Measurements from ENCODE around the gene PI16. TPM values are rescaled to one million over a fixed set of nuclear protein-coding genes. Genes with fewer than 3 reads are reported as not detected.
A peak's percentile ranks its signal among the peaks of the same experiment; 100 is the strongest.

PI16 gene
- total and polyA plus RNA-seq, 2 of the 13 experiments (the other 11 are each of a cell fraction or from before 2014, with no cell fraction given), result not detected

DNA sequence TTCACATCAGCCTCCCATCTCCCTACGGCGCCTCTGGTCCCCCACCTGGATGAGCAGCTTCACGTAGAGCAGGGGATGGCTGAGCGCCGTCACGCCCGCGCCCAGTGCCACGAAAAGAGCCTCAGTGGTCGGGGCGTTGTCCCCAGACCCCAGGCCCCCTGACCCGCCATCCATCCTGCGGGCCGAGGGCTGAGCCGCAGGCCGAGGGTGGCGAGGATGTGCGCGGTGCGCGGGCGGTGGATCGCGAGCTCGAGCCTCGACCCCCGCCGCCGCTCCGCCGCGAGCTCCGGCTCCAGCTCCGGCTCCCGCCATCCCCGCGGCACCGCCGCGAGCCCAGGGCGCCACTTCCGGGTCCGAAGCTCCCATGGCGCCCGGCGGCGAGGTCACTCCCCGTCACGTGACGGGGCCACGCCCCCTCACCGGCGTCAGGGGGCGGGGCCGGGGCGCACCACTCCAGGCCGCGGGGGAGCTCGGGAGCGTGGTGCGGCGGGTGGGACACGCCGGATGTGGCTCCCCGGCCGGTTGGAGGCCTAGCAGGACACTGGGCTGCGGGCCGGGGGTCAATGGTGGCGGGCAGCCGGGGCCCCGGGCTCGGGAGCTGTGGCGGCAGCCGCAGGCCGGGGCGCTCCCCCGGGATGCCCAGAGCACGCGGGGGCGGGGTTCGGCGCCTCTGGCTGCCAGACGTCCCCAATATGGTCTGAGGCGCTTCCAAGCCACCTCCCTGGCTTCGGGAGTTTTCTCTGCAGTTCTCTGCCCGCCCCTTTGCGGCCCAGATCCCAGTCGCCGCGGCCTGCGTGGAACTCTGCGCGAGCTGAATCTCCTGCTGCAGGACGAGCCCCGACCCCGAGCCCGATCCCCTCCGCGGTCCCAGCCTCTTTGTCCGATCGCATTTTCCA, 31.5 kb downstream of the PI16 start, which contains the start of gene MTCH1 (continued):
- TF ChIP-seq SAP130 (CRISPR knock-in tag; IDR thresholded peaks at IDR 0.05; ENCODE audit: low read depth) (peak; percentile 99), MXI1 (IDR thresholded peaks at IDR 0.05; ENCODE audit: borderline replicate concordance, low read depth, low read length) (peak; percentile 97; the same call in 2 of the 3 replicates), ZNF563 (CRISPR knock-in tag; IDR thresholded peaks at IDR 0.05) (peak; percentile 87), TCF12 (IDR thresholded peaks at IDR 0.05) (no peak), TCF12 (CRISPR knock-in tag; IDR thresholded peaks at IDR 0.05) (no peak), FLYWCH1 (CRISPR knock-in tag; IDR thresholded peaks at IDR 0.05) (no peak), ZSCAN25 (CRISPR knock-in tag; IDR thresholded peaks at IDR 0.05) (peak; percentile 39; the same call in 1 of the 2 replicates), ZNF124 (CRISPR knock-in tag; IDR thresholded peaks at IDR 0.05) (peak; percentile 86; the same call in 1 of the 2 replicates), DNMT1 (CRISPR knock-in tag; IDR thresholded peaks at IDR 0.05) (peak; percentile 93; the same call in 1 of the 2 replicates), RFX5 (IDR thresholded peaks at IDR 0.05; ENCODE audit: low read depth, low read length) (no peak), SMAD3 (CRISPR knock-in tag; IDR thresholded peaks at IDR 0.05) (peak; percentile 67; the same call in 1 of the 2 replicates), ZSCAN29 (CRISPR knock-in tag; conservative IDR thresholded peaks at IDR 0.05) (peak; percentile 44; the same call in 1 of the 2 replicates), ZNF138 (CRISPR knock-in tag; IDR thresholded peaks at IDR 0.05; ENCODE audit: low read depth) (peak; percentile 74), IRF2 (CRISPR knock-in tag; IDR thresholded peaks at IDR 0.05) (peak; percentile 63; the same call in 1 of the 2 replicates), NFATC3 (CRISPR knock-in tag; IDR thresholded peaks at IDR 0.05) (no peak), FOSL1 (CRISPR knock-in tag; IDR thresholded peaks at IDR 0.05; ENCODE audit: borderline replicate concordance) (no peak), ZNF546 (CRISPR knock-in tag; conservative IDR thresholded peaks at IDR 0.05) (peak; percentile 74; the same call in 1 of the 2 replicates), ZNF724P (CRISPR knock-in tag; IDR thresholded peaks at IDR 0.05; ENCODE audit: borderline replicate concordance) (peak; percentile 47; the same call in 1 of the 2 replicates), ELF1 (CRISPR knock-in tag; IDR thresholded peaks at IDR 0.05) (peak; percentile 93), ZFP37 (CRISPR knock-in tag; IDR thresholded peaks at IDR 0.05; ENCODE audit: borderline replicate concordance) (no peak), KAT2B (IDR thresholded peaks at IDR 0.05; ENCODE audit: borderline replicate concordance, low read depth, low read length) (no peak), TGIF2 (CRISPR knock-in tag; IDR thresholded peaks at IDR 0.05) (no peak)
- TF ChIP-seq, protein P1, sequence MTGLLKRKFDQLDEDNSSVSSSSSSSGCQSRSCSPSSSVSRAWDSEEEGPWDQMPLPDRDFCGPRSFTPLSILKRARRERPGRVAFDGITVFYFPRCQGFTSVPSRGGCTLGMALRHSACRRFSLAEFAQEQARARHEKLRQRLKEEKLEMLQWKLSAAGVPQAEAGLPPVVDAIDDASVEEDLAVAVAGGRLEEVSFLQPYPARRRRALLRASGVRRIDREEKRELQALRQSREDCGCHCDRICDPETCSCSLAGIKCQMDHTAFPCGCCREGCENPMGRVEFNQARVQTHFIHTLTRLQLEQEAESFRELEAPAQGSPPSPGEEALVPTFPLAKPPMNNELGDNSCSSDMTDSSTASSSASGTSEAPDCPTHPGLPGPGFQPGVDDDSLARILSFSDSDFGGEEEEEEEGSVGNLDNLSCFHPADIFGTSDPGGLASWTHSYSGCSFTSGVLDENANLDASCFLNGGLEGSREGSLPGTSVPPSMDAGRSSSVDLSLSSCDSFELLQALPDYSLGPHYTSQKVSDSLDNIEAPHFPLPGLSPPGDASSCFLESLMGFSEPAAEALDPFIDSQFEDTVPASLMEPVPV (CRISPR knock-in tag; IDR thresholded peaks at IDR 0.05), result no peak
- TF ChIP-seq, protein P2, sequence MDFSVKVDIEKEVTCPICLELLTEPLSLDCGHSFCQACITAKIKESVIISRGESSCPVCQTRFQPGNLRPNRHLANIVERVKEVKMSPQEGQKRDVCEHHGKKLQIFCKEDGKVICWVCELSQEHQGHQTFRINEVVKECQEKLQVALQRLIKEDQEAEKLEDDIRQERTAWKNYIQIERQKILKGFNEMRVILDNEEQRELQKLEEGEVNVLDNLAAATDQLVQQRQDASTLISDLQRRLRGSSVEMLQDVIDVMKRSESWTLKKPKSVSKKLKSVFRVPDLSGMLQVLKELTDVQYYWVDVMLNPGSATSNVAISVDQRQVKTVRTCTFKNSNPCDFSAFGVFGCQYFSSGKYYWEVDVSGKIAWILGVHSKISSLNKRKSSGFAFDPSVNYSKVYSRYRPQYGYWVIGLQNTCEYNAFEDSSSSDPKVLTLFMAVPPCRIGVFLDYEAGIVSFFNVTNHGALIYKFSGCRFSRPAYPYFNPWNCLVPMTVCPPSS (IDR thresholded peaks at IDR 0.05), result no peak

Data from HepG2 (cell line).